HG03521 (cell line): ENCODE results near the gene LAIR2.

ENCODE experiments used
- ATAC-seq: cut with Tn5 transposase; IDR thresholded peaks from one replicate; pipeline ENCODE4 v1.9.1; 2021; ENCODE audit warnings: mild to moderate bottlenecking, moderate library complexity; ENCODE audit not compliant: unreplicated experiment

The LAIR2 gene, protein sequence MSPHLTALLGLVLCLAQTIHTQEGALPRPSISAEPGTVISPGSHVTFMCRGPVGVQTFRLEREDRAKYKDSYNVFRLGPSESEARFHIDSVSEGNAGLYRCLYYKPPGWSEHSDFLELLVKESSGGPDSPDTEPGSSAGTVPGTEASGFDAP

DNA sequence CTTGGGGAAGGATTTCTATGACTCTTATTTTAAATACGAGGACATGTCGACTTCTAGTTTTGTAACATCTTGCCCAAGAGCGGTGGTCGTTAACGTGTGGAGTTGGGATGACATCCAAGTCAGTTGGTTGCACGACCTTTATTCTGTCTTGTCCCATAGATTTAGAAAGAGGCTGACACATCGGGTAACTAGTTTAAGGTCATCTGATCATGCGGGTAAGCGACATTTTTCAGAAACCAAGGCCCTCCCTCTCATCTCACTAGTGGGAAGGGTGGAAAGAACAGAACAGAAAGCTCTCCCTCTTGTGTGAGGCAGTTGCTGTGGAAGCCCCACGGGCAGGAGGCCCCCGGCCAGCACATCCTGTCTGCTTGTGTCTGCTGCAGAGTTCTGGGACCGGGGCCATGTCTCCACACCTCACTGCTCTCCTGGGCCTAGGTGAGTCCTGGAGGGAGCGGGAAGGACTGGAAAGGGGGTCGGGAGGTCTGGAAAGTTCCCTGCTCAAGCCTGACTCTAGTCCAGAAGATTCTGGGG lies at the start of gene LAIR2:
LAIR2 (plus strand) TSS at position 314 of the 531 bp plus-strand sequence; CDS start at position 402, 88 bp downstream.
- no peak for ATAC-seq

DNA sequence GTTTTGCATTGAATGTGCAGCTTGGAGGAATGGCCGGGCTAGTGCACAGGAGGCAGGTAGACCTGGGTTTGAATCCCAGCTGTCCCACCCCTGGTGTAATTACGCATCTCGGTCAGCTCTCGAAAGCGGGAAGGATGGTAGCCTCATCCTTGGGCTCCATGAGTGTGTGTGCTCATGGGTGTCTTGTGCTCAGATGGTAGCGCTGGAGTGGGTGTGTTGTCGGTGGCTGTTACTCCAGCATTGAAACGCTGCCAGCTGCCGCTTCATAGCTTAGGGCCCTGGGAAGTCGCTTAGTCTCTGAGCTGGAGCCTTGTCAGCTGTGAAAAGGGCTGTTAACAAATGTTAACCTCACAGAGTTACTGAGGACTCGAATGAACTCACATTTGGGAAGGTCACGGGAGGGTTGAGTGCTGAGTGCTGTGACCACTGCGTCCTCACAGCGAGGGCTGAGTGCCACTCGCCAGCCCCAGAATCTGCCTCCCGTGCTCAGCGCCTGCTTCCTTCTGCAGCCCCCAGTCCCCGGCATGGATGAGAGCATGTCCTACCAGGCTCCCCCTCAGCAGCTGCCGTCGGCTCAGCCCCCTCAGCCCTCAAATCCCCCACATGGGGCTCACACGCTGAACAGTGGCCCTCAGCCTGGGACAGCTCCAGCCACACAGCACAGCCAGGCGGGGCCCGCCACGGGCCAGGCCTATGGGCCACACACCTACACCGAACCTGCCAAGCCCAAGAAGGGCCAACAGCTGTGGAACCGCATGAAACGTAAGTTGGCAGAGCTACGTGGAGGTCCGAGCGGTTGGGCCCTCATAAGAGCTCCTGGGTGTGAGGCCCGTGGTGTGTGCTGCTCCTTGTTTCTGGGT lies 48.5 kb upstream of the LAIR2 start:
- no peak for ATAC-seq

DNA sequence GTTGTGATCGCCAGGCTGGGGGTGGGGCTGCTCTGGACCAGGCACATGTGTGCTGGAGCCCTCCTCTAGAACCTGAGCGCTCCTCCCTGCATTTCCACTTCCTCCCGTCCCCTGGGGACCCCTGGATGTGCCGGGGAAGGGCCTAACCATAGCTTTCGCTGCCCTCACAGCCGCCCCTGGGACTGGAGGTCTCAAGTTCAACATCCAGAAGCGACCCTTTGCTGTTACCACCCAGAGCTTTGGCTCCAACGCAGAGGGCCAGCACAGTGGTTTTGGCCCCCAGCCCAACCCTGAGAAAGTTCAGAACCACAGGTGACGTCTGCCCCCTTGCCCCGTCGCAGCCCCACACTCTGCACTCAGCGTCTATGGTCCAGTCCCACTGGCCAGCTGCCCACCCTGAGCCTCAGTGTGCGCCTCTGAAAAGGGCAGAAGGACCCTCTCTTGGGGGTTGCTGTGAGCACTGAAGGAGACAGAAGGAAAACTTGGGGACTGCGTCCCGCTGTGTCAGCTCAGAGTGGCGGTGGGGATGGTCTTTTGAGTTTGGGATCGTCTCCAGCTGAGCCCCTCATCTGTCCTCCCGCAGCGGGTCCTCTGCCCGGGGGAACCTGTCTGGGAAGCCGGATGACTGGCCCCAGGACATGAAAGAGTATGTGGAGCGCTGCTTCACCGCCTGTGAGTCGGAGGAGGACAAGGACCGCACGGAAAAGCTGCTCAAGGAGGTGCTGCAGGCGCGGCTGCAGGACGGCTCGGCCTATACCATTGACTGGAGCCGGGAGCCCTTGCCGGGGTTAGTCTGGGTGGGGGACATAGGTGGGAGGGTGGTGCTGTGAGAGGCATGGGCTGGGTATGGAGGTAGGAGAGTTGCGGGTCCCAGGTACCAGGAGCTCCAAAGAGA lies 47.6 kb upstream of the LAIR2 start:
- no peak for ATAC-seq

DNA sequence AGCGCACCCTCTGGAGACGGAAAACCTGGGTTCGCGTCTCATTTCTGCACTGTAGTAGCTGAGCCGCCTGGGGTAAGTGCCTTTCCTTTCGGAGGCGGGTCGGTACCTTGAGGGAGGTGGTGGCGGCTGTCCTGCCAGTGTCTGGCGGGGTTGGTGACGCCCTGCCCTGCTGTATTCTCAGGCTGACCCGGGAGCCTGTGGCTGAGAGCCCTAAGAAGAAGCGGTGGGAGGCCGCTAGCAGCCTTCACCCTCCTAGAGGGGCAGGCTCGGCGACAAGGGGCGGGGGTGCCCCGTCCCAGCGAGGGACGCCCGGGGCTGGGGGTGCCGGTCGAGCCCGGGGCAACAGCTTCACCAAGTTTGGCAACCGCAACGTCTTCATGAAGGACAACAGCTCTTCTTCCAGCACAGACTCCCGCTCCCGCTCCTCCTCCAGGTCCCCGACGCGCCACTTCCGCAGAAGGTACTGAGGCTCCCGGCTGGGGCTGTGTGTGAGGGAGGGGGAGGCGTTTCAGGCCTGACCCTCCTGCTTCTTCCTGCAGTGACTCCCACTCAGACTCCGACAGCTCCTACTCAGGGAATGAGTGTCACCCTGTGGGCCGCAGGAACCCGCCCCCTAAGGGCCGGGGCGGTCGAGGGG lies 46.7 kb upstream of the LAIR2 start:
- no peak for ATAC-seq

DNA sequence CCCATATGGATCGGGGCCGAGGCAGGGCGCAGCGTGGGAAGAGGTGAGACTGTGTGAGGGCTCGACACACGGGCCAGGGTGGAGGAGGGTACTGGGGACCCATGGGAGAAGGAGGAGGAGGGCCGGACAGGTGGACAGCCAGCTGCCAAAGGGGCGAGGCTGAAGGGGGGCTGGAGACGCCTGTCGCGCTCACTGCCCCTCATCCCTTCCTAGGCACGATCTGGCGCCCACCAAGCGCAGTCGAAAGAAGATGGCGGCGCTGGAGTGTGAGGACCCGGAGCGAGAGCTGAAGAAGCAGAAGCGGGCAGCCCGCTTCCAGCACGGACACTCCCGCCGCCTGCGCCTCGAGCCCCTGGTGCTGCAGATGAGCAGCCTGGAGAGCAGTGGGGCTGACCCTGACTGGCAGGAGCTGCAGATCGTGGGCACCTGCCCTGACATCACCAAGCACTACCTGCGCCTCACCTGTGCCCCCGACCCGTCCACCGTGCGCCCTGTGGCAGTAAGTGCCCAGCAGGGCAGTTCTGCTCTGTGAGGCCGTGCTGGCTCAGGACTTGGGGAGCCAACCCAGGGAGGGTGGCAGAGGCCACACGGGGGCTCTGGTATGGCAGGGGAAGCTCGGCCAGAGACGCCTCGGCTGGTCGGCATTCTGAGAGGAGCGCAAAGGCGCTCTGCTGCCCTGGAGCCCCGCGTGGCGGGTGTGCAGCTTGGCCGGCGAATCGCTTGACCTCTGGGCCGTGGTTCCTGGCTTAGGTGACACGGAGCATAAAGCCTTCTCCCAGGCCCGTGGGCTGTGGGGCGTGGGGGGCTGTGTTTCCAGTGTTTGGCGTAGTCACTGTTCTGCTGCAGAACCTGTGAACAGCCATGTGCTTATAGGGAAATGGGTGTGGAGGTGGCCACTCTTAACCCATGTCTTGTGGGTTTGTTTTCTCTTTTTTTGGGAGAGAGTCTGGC lies 45.9 kb upstream of the LAIR2 start:
- no peak for ATAC-seq

DNA sequence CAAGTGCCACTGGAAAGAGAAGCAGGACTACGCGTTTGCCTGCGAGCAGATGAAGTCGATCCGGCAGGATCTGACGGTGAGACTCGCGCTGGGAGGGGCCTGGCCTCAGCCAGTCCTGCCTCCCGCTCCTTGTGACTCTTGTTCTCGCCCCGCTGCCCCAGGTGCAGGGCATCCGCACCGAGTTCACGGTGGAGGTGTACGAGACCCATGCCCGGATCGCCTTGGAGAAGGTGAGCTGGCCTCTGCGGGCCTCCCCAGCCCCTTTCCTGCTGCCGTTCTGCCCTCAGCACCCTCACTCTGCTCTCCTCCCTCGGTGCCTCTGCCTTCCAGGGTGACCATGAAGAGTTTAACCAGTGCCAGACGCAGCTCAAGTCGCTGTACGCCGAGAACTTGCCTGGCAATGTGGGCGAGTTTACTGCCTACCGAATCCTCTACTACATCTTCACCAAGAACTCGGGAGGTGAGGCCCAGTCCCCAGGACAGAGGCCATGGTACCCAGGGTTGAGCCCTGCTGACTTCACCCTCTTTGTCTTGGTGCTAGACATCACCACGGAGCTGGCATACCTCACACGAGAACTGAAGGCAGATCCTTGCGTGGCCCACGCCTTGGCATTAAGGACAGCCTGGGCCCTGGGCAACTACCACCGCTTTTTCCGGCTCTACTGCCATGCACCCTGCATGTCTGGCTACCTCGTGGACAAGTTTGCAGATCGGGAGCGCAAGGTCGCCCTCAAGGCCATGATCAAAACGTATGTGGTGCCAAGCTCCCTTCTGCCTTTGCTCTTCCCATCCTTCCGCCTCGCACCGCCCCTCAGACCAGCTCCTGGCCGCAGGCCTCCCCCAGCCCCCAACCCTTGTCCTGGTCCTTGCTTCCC lies 44.6 kb upstream of the LAIR2 start:
- ATAC-seq = no peak

DNA sequence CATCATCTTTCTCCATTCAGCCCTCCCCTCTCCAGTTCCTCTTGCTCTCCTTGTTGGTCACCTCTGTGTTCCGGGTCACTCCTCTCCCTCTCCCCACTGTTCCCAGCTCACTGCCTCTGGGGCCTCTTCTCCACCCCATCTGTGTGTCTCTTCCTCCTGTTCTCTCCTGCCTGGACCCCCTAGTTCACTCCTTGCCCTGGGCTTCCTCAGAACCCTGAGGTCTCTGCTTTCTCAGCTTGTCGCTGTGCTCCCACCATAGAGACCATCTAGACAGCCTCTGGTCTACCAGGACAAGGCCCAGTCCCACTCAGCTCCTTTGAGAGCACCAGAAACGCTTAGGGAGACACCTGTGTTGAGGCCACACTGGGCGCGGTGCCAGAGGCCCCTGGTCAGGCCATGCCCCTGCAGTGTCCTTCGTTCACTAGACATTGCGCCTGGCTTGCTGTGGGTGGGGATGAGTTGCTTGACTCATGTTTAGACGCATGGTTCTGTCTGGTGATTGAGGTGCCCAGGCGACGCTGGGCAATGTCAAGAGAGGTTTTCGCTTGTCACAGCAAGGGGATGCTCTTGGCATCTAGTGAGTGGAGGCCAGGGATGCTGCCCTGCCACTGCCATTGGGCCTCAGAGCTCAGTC lies 43.9 kb upstream of the LAIR2 start:
- ATAC-seq = no peak

DNA sequence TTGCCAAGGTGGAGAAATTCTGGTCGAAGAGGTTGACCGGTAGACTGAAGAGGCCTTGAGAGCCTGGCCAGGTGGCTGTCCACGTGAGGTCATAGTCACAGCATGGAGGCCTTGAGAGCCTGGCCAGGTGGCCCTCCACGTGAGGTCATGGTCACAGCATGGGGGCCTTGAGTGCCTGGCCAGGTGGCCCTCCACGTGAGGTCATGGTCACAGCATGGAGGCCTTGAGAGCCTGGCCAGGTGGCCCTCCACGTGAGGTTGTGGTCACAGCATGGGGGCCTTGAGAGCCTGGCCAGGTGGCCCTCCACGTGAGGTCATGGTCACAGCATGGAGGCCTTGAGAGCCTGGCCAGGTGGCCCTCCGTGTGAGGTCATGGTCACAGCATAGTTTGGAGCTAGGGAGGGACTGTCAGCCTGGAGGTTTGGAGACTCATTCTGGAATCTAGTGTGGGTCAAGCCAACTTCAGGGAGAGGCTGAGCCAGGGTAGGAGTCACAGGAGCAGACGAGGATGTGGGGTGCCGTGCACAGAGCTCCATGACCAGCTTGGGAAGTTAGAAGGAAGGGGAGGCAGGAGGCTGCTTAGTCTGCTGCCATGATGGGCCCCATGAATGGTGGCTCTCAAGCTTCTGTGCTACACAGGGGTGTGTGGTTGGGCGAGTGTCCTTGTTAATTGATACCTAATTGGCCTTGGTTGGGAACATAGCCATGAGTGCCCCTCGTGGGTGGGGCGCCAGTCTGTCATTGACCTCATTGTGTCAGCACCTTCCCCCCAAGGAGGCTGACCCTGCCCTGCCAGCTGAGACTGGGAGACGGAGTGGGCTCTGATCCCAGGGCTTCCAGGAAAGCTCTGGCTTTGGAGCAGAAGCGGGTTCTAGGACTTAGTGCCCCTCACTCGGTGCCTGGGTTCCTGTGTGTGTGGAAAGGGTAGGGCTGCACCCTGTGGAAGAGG lies 43.1 kb upstream of the LAIR2 start:
- ATAC-seq = no peak

DNA sequence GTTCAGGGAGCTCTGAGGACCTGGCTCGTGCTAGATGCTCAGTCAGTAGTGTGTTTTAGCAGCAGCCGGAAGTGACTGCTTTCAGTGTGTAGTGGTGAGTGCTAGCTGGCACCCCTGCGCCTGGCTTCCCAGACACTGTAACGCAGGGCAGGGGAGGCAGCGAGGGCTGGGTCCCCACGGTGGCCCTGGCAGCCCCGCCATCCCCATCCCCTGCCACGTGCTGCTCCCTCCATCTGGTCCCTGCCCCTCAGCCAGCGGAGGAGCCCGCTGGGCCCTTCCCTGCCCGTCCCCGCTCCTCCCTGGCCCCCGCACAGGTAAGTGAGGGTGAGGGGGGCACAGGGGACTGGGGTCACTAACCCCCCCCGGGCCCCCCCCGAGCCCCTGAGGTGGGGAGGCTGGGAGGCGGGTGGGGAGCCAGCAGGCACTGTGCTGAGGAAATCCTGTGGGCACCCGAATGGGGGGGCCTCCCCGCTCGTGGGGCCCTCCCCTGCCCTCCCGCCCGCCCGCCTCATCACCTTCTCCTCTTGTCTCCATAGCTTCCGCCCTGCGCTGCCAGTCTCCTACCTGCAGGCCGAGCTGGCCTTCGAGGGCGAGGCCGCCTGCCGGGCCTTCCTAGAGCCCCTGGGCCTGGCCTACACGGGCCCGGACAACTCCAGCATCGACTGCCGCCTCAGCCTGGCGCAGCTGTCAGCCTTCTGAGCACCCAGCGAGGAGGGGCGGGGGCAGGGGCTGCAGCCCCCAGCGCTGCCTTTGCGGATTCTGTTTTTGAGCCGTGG lies 42.2 kb upstream of the LAIR2 start:
- ATAC-seq = no peak

DNA sequence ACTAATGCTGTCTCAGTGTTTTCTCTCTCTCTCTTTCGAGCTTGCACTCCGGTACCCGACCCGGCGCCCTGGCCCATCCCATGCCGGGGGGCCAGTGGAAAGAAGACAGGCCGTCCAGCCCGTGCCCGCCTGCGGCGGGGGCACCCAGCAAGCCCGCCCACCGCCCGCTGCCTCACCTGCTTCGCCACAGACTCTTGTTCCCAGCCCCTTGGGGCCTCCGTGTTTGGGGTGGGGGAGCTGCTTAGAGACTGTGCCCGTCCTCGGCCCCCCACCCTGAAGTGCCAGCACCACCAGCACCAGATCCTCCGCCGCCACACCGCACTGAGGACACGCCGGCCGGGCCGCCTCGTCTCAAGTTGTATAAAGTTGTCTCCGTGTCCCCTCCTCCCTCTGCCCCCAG lies 41.4 kb upstream of the LAIR2 start:
- ATAC-seq = no peak

DNA sequence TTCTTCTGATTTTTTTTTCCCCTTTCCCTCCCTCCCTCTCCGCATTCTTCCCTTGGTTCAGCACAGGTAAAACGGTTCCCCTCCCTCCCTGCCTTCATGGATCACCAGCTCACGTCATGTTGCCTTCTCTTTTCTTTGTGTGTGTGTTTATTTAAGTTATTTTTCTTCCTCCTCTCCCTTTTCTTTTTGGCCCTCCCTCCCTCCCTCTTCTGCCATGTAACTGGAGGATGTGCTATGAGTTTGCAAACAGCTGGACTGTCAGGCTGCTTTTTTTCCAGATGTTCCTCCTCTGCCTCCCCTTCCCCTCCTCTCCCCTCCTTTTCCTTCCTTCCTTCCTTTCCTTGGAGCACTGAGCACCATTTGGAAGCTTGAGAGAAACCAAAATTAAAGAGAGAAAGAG lies 41.0 kb upstream of the LAIR2 start:
- ATAC-seq = no peak

DNA sequence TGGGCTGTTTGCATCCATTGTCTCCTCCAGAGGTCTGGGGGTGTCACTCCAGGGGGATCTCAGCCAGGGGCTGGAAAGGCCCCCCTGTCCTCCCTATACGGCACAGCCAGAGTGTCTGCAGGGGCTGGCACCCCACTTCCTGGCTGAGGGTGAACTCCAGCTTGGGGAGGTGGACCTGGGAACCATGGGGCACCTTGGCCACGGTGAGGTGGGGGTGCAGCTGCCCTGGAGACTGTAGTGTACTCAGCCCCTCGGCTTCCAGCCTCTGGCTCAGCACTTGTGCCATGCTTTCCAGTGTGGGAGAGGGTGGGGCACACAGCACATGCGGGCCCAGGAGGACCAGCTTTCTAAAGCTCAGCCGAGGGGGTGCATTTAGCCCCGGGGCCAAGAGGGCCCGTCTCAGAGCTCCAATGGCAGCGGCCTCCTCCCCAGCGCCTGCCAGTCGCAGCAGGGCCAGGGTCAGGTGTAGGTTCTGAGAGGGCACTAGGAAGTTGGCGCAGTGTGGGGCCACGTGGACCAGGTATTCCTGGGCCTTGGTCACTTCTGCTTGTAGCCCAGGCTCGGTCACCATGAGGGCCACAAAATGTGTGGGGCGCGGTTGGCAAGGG lies 40.5 kb upstream of the LAIR2 start:
- no peak for ATAC-seq

DNA sequence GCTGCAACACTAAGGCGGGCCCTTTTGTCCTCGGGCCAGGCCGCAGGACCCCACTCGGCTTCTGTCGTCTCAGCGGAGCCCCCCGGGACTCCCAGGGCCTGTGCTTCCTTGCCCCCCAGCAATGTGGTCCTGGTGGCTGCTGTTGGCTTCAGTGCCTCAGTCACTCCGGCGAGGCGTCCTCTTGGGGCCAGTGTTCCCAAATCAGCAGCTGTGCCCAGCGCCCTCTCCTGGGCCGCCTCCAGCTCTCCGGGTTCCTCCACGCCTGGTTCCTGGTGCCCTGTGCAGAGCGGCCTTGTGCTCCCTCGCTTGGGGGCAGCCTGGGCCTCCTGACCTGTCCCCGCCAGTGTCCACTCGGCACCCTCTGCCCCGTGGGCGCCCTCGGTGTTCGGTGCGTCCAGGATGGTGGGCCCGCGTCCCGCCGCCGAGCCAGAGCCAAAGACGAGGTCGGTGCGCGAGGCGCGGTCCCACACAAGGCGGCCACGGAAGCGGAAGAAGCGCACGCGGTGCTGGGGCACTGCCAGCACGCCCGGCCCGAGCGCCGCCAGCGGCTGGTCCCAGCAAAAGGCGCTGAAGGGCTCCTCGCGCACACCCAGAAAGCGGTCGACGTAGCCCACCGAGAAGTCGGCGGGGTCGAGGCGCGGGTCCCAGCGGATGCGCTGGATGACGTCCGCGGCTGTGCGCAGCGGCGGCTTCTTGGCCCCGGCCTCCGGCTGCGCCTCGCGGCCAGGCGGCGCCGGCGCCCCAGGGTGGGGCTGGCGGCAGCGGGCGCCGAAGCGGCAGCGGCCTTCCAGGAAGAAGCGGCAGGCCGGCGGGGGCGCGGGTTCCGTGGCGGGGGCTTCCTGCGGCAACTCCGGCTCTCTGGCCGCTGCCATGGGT lies 39.7 kb upstream of the LAIR2 start:
- peak; percentile 8 for ATAC-seq

DNA sequence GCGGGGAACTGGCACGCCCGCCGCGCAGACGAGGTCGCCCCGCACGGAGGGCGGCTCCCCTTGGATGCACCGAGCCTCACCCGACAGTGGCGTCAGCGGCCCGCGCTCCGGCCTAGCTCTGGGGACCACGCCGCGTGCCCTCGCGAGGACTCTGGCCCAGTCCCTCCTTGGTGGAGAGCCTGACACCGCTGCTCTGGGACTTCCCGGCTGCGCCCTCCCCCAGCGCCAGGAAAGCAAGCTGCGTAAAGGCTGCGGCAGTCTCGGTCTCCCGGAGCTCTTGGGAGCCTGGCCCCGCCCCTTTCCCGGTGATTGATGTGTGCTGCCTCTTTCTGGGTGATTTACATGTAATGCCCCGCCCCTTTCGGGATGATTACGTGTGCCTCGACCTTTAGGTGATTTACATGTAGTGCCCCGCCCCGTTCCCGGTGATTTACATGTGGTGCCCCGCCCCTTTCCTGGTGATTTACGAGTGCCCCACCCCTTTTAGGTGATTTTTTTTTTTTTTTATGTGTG lies 39.0 kb upstream of the LAIR2 start, which contains the start of gene LENG9:
LENG9 (minus strand) TSS at position 248 of the 513 bp plus-strand sequence. CDS start 252 bp downstream, outside the sequence.
- peak; percentile 52 for ATAC-seq
